ENCODE measurements around the gene CCDC126. TPM values are rescaled to one million over a fixed set of nuclear protein-coding genes. Genes with fewer than 3 reads are reported as not detected.
A peak's percentile ranks its signal among the peaks of the same experiment; 100 is the strongest.

CCDC126 gene
- total and polyA plus RNA-seq, 2 of the 4 experiments (the other 2 are of a cell fraction): 4.1 to 5.6 TPM

- Histone ChIP-seq H3K9me1 (ENCODE audit: insufficient read depth, low read length) (no peaks in the 10 kb centered on the region), H3K18ac (ENCODE audit: low read depth, low read length) (no peak overlapping the region), H3K56ac (ENCODE audit: extremely low read depth, insufficient read depth, low read length) (no peak overlapping the region), H3K4me1 (ENCODE audit: control insufficient read depth, insufficient read depth, low read length) (peaks cover 1% of the 10 kb centered on the region; the same call in 1 of the 2 replicates), H3K4ac (ENCODE audit: low read depth, low read length) (no peak overlapping the region), H3K4me3 (ENCODE audit: insufficient read depth, low read depth, low read length) (no peak overlapping the region), H3K79me1 (ENCODE audit: low read depth in 1 of 2, low read length in 2 of 2) (no peaks in the 10 kb centered on the region), H2BK15ac (ENCODE audit: low read depth, low read length) (no peak overlapping the region), H4K8ac (ENCODE audit: low read depth in 2 of 2, low read length in 2 of 2) (no peak overlapping the region), H4K5ac (ENCODE audit: low read depth, low read length) (no peak overlapping the region), H3K27me3 (ENCODE audit: control insufficient read depth, insufficient read depth, low read length) (no peaks in the 10 kb centered on the region), H2AK5ac (ENCODE audit: low read depth, low read length) (no peak overlapping the region), H3K9me3 (ENCODE audit: control insufficient read depth, insufficient read depth, low read length) (peaks cover 2% of the 10 kb centered on the region; the same call in 1 of the 2 replicates), H3K27ac (ENCODE audit: insufficient read depth, low read length) (no peak overlapping the region), H2BK20ac (ENCODE audit: low read depth, low read length) (no peak overlapping the region), H2BK120ac (ENCODE audit: low read depth, low read length) (no peak overlapping the region), H3K23ac (ENCODE audit: low read depth, low read length) (no peak overlapping the region), H2AK9ac (replicated peaks; ENCODE audit: low read depth, low read length, poor library complexity) (no peak overlapping the region), H4K20me1 (ENCODE audit: insufficient read depth, low read length) (no peaks in the 10 kb centered on the region), H2AFZ (replicated peaks; ENCODE audit: low read length, poor library complexity) (no peak overlapping the region), H3K9ac (ENCODE audit: low read depth, low read length) (no peak overlapping the region), H3K36me3 (ENCODE audit: control insufficient read depth, insufficient read depth, low read length) (no peaks in the 10 kb centered on the region), H3K4me2 (ENCODE audit: low read depth, low read length) (no peak overlapping the region), H2BK5ac (ENCODE audit: low read depth, low read length, poor library complexity, severe bottlenecking) (no peak overlapping the region), H3K14ac (replicated peaks; ENCODE audit: low read depth, low read length) (no peak overlapping the region), H4K91ac (ENCODE audit: insufficient read depth, low read depth, low read length) (no peak overlapping the region)
- DNase-seq (peak; percentile 13), ATAC-seq (ENCODE audit: low read depth) (peak; percentile 57)
- CTCF ChIA-PET: no interaction called here
- POLR2A ChIA-PET (ENCODE audit: unreplicated experiment): interaction anchor here (0.6 kb wide), 1 partner anchor 750 kb away, joined by 3 read pairs; no protein-coding TSS in a partner anchor
- intact Hi-C loops (cut with micrococcal nuclease): no loop called here
- in situ Hi-C loops (cut with MboI; ENCODE audit: low sequenced_read_pairs): no loop called here
- dilution Hi-C loops (cut with HindIII; ENCODE audit: low sequenced_read_pairs, unreplicated experiment): no loop called here
- WGBS, 2 experiments (ENCODE audit: extremely low coverage in 2 of 2, insufficient read length in 1 of 2): no CpG with 5 or more reads among the region's 8 CpGs
- no TSS peak for BruUV-seq (replicated peaks)
- TF ChIP-seq MAZ (IDR thresholded peaks at IDR 0.05; ENCODE audit: borderline replicate concordance, low read depth, low read length): no peak
- no peak for TF ChIP-seq USF2 (IDR thresholded peaks at IDR 0.05; ENCODE audit: low read depth, low read length)
- TF ChIP-seq CEBPB (IDR thresholded peaks at IDR 0.05; ENCODE audit: low read depth, low read length): no peak
- no peak for TF ChIP-seq RAD21 (IDR thresholded peaks at IDR 0.05; ENCODE audit: low read length)
- TF ChIP-seq CHD1 (IDR thresholded peaks at IDR 0.05; ENCODE audit: low read depth, low read length): no peak
- TF ChIP-seq POLR2A (IDR thresholded peaks at IDR 0.05; ENCODE audit: low read depth, low read length): no peak
- no peak for TF ChIP-seq ELK1 (IDR thresholded peaks at IDR 0.05; ENCODE audit: borderline replicate concordance, low read depth, low read length)
Measured at GRCh38 chr7:23662124-23662983, 65.2 kb downstream of the CCDC126 start.

All from IMR-90 (cell line).